GM21526 (cell line): ENCODE data around the gene LPP.

Experiments used
- ATAC-seq: cut with Tn5 transposase; IDR thresholded peaks from one replicate; pipeline ENCODE4 v1.9.1; 2021; ENCODE audit warnings: moderate library complexity; ENCODE audit not compliant: unreplicated experiment, low FRiP score

Gene LPP

DNA sequence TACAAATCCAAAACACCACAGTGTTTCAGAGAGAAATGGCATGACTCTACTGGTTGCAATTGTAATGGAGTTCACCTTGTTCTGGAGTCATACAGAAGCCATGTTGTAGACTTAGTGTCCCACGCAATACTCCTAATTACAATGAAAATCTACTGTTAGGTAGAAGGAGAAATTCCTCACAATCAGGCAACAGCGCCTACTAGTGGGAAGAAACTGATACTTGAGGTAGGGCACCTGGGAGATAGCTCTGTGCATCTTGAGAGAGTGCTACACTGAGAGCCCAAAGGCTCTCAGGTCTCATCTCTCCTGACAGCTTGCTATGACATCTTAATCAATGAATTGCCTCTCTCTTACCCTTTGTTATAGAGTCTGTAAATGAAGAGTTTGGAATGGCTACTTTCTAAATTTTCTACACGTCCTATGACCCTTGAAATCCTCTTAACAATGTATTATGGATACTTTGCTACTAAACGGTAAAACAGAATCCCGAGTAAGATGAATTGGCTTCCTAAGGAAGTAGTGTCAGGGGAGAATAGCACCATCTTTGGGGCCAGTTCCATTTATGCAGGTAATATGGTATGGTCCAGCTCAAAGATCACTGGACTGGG is 595.2 kb downstream of the LPP start:
- no peak for ATAC-seq

DNA sequence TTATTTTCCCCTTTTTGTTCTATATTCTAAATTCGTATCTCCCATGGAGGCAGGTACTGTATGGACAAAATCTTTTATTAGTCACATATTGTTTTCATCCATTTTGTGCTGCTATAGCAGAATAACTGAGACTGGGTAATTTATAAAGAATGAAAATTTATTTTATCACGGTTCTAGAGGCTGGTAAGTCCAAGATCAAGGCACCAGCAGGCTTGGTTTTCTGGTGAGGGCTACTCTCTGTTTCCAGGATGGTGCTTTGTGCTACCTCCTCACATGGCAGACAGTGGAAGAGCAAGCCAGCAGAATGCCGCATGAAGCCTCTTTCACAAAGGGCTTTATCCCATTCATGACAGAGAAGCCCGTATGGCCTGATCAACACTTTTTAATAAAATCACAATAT is 595.9 kb downstream of the LPP start:
- no peak for ATAC-seq

DNA sequence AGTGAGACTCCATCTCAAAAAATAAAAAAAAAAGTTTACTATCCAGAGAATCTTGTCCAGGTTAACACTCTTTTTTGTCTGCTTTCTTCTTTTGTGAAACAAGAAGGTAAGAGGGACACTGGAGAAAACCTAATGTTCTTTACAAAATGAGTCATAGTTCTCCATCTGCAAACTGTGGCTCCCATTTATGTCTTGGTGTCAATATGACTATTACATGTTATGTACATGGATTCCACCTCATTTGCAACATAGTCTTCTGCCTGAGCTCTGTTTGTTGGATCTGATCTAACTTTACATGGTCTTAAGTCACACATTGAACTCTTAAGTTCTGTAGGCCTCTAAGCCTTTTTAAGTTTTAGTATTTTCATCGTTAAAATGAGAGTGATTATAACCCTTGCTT is 596.7 kb downstream of the LPP start:
- no peak for ATAC-seq

DNA sequence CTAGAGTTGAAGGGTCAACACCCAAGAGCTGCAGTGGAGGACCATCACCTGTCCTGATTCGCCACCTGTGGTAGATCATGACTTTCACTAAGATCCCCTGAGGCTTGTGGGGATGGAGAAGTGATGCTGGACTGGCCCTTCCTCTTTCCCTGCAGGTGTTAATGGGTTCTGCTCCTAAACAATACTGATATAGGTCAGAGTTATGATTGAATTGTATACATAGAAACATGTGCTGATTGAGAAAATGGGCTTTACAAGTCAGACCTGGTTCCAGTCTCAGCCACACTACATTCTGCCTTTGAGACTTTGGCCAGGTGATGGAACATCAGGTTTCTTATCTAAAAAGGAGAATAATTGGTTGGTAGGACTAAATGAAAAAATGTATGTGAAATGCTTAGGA is 598.9 kb downstream of the LPP start:
- ATAC-seq = no peak

DNA sequence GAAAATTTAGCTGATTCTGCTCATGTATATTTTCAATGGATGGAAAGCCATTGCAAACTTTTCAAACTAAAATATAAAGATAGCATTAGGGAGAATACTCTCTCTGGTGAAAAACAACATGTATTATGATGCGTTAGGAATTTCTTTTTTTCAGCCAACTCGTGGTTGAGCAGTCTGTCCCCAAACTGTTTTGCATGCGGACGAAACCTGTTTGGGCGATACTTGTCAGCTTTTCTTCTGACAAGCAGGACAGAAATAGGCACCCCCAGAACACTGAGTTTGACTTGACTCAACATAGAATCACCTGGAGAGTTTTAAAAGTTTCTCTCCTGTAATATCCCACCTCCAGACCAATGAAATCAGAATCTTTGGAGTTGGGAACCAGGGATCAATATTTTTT is 600.3 kb downstream of the LPP start:
- no peak for ATAC-seq

GRCh38 chr3:188756241-188756640 is 602.3 kb downstream of the LPP start:
- no peak for ATAC-seq

DNA sequence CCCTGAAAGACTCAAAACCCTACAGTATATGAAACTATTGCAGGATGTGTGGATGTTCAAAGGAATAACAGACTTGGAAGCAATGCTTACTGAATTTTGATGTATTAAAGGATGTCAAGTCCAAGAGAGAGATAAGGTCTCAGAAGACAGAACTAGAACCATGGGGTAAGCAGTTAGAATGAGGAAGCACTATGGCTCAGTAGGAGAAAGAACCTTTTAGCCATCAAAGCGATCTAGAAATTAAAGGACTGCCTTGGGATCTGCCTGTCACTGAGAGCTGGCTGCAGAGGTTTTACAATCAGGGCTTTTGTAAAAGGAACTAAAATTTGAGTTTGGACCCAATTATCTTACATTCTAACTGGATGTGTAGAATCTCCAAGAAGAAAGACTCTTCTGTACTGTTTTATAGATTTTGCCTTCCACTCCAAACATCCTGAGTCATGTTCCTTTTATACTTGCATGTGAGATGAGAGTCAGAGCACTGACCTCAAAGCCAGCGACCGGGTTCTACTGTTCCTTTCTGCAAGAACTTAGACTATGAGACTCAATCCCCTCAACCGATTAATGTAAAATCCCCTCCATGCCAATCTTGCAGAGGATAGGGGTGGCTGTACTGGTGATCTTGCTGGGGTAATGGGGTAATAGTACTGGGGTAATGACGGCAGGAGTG is 605.5 kb downstream of the LPP start:
- no peak for ATAC-seq

DNA sequence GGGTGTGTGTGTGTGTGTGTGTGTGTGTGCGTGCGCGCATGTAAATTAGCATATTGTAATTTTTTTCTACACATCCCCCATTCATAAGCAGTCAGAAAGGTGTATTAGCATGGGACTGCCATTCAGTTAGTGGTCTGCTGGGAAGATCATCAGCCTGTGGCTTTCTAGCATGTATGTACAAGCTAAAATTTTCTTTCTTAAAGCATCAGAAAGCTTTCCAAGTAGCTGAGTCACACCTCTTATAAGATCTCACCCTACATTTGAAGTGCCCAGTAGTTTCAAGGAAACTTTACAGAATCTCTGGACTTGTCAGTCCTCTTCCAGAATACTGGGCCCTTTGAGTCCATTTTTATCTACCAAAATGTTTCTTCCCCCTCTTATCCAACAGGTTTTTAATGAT is 606.5 kb downstream of the LPP start:
- ATAC-seq = no peak

DNA sequence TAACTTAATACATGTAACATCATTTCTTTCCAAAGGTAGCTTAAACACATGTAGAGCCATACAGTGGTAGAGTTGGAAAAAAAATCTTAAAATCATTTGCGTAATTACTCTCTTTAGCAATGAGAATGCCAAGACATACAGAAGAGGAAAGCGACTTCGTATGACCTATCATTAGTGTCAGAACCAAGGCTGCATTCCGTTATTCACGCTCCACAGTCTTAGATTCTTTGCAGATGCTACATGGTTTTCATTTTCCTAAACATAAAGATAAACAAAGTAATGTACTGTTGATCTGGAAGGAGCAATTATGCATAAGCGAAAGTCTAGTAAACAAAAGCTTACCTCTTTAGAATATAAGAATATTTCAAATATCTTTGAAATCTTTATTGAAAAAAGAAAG is 607.5 kb downstream of the LPP start:
- no peak for ATAC-seq

DNA sequence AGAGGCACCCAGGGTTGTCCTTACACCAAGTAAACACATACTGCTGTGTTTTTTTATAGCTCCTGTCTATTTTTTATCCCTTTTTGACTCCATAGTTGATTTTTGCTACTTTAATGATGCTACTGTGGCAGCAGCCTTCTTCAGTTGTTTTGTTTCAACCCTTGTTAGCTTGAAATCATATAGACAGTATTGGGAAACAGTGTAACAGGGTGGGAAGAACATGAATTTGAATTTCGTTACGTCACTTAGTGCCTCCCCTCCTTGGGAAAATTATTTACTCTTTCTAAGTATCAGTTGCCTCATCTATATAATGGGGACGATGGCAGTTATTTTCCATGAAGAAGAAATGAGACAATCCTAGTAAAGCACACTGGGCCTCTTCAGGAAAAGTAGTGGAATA is 608.0 kb downstream of the LPP start:
- no peak for ATAC-seq

DNA sequence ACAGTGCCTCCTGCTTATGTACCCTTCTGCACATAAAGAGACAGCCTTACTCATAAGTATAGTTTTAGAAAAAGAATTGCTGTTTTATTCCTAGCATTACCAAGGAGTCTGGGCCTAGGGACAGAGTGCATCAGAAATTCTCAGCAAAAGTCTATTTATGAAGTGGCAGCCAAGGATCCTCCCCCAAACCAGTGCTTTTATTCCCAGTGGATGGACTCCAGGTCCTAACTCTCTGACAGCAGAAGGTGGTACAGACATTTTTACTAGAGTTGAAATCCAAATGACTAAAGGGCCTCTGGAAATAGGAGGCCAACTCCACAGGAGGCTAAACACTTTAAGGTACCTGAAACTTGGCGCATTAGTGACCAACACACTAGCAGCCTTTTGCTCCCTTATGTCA is 610.7 kb downstream of the LPP start:
- no peak for ATAC-seq

DNA sequence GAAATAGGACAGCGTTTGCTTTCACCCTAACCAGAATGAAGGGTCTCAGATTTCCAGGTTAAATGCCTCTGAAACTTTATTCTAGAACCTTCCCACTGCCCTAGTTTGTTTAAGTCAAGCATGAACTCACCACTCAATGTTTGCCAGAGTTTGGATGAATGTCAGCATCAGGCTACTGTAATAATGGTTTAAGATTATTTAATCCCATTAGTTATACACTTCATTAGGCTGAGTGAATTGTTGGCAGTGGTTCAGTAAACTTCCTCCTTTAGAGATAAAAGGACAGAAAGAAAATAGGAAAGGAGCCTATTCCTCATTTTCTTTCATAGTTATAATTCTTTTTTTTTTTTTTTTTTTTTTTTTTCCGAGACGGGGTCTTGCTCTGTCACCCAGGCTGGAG is 615.9 kb downstream of the LPP start:
- ATAC-seq = no peak

- ATAC-seq = no peak
Observed at GRCh38 chr3:188772886-188773285, 618.9 kb downstream of the LPP start.

DNA sequence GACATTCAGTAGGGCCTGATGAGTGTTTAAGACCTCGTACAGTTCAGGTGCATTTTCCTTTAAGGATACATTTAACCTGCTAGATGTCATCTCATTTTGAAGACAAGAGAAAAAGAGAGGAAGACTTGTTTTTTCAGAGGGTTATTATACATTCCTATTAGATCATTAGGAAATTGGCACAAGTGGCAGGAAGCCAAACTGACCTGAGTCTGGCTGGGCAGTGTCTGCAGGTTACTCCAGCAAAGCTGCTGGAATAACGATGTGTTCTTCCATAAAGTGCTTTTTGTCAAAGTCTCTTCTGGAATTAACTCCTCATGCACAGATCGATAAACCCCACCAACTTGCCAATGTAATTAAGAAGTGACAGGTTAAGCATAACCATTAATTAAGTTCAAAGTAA is 621.5 kb downstream of the LPP start:
- ATAC-seq = no peak

- no peak for ATAC-seq
Observed at GRCh38 chr3:188776447-188776846, 622.5 kb downstream of the LPP start.

DNA sequence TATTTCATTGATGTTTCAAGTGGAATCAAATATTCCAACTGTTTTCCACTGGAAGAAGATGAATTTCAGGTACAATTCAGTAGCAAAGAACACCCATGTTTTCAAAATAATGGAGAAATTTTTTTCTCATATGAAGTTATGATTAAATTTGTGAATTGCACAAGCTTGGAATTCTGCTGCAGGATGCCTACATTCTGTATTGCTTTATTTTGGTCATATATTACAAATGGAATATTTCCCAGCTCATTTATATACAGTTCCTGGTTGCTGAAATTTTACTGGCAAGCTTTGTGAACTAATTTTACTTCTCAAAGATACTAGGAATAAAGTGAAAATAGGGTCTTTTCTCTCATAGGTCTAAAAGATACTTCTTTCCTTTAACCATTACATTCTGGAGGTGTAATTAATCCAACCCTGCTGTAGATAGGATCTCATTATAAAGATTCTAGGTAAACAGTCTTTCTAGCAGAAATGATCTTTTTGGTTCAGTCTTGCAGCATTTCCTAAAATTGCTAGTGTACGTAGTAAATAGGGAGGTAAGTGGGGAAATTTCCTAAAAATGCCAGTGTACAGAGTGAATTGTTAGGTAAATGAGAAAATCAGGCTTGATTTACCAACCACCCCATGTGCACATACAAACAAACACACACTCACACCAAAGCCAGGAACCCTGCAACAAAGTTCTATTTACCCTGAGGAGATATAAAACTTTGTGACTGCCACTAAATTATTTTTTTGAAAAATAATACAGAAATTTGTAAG is 624.3 kb downstream of the LPP start:
- ATAC-seq = no peak

DNA sequence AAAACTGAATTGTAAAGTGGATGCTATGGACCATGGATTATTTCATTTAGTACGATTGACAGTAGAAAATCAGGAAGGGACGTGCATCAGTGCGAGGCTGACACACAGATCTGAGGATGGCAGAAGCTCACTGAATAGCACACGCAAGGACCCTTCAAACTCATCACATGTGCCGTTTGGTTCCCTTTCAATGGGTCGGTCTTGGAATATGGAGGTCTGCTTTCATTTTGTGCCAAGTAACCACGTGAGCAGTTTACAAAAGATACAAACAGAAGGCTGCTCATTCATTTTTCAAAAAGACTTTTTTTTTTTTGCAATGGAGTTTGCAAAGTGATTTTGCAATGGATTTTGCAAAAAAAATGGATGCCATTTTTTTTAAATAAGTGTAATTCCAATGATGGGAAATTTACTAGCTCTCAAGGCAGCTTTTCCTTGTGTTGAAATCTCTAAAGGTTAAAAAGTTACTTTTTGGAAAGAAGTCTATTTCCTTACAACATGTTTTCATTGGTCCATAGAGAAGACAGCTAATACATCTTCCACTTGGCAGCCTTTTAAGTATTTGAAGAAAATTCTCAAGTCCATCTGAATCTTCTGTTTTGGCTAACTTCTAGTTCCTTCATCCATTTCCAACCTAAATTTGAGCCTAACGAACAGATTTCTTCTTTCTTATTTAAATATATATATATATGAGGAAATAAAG is 625.5 kb downstream of the LPP start:
- ATAC-seq = no peak

- ATAC-seq = no peak
Observed at GRCh38 chr3:188780193-188781147, 626.5 kb downstream of the LPP start.

GRCh38 chr3:188782613-188783124 is 628.7 kb downstream of the LPP start:
- no peak for ATAC-seq

- no peak for ATAC-seq
Observed at GRCh38 chr3:188786424-188786823, 632.5 kb downstream of the LPP start.
